Skin of body (tissue), 3 donors: ENCODE measurements around the gene GCFC2. TPM values are rescaled to one million over a fixed set of nuclear protein-coding genes. Genes with fewer than 3 reads are reported as not detected.
A peak's percentile ranks its signal among the peaks of the same experiment; 100 is the strongest.

Experiments used
- DNase-seq: peaks from one replicate; lab custom pipeline; 2025; lab: John Stamatoyannopoulos, UW
- small RNA-seq: library from RNA; depleted of rRNA; stranded (forward); fragments of <200 nt; gene quantifications from one replicate; pipeline ENCODE3, GENCODE V24; 2014; ENCODE audit warnings: low replicate concordance
- total RNA-seq: library from RNA; depleted of rRNA; stranded (reverse); fragments of >200 nt; gene quantifications from one replicate; pipeline ENCODE4 v1.2.3, GENCODE V29; 2014

Gene GCFC2
- total RNA-seq, 1 donor from 2014 or later, result 27.4 TPM

GRCh38 chr2:75627902-75628504 is 82.7 kb downstream of the GCFC2 start:
- DNase-seq, result peak; percentile 35

- no peak for DNase-seq
Observed at GRCh38 chr2:75622929-75623328, 87.8 kb downstream of the GCFC2 start.

- DNase-seq, result no peak
Observed at GRCh38 chr2:75622500-75622899, 88.2 kb downstream of the GCFC2 start.

- no peak for DNase-seq
Observed at GRCh38 chr2:75621228-75621627, 89.5 kb downstream of the GCFC2 start.

- DNase-seq, result no peak
Observed at GRCh38 chr2:75619956-75620740, 90.6 kb downstream of the GCFC2 start.

GRCh38 chr2:75616933-75617332 is 93.8 kb downstream of the GCFC2 start:
- no peak for DNase-seq

- no peak for DNase-seq
Observed at GRCh38 chr2:75616406-75616805, 94.3 kb downstream of the GCFC2 start.

GRCh38 chr2:75614162-75614651 is 96.5 kb downstream of the GCFC2 start:
- DNase-seq, result no peak

- DNase-seq, result no peak
Observed at GRCh38 chr2:75612862-75613243, 97.9 kb downstream of the GCFC2 start.

Small RNA genes within 50 kb of the gene (small RNA-seq; reads per million reads assigned to genes)
- gene RF00012, result not detected

Other genes starting within 250 kb of the GCFC2 start
- 10.7 TPM for gene EVA1A, start 150.0 kb downstream of the GCFC2 start, total RNA-seq
- 35.0 TPM for gene MRPL19, start 64.1 kb downstream of the GCFC2 start, total RNA-seq